NCI-H1930 (cell line): ENCODE measurements around the gene ZC3H18.

Experiments used
- DNase-seq, 2 experiments: peaks; one replicate each; lab custom pipeline; 2025; lab: John Stamatoyannopoulos, UW

ZC3H18 gene

GRCh38 chr16:88581033-88581432 is 10.8 kb downstream of the ZC3H18 start:
- DNase-seq: no peak

GRCh38 chr16:88582912-88583575 is 12.8 kb downstream of the ZC3H18 start:
- DNase-seq: no peak

GRCh38 chr16:88584676-88585075 is 14.5 kb downstream of the ZC3H18 start:
- DNase-seq: no peak

- no peak for DNase-seq
Measured at GRCh38 chr16:88585269-88585668, 15.1 kb downstream of the ZC3H18 start.

GRCh38 chr16:88585927-88586581 is 15.9 kb downstream of the ZC3H18 start:
- no peak for DNase-seq

DNA sequence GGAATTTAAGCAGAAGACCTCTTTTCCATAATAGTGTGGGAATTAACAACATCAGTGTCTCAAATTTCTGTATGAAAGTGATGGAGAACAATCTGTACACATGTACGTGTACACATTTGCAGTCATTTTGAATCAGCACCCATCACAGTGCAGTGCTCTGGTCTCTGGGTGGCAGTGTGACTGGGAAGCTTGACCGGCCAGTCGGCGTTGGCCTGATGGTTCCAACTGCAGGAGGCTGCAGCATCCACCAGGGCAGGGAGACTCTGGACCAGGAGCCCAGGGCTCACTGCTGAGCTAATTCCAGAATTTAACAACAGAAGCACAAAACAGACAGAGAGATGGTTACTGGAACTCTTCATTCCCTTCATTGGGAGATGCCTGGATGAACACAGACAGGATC is 17.9 kb downstream of the ZC3H18 start:
- DNase-seq: no peak

DNA sequence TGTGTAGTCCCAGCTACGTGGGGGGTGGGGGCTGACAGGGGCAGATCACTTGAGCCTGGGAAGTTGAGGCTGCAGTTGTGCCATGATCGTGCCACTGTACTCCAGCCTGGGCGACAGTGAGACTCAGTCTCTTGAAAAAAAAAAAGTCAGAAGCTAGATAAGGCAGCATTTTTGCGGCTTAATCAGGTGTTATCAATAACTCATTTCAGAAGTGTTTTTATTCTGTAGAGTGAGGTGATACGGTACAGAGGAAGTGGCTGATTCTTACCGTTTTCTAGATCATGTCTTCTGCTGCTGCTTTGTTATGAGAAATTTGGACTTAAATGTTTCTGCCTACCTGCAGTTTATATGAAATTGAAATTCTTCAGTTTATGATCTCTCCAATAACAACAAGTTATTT is 18.6 kb downstream of the ZC3H18 start:
- DNase-seq: no peak

- no peak for DNase-seq
Measured at GRCh38 chr16:88589441-88589840, 19.2 kb downstream of the ZC3H18 start.

GRCh38 chr16:88591577-88592021 is 21.4 kb downstream of the ZC3H18 start:
- DNase-seq: no peak

DNA sequence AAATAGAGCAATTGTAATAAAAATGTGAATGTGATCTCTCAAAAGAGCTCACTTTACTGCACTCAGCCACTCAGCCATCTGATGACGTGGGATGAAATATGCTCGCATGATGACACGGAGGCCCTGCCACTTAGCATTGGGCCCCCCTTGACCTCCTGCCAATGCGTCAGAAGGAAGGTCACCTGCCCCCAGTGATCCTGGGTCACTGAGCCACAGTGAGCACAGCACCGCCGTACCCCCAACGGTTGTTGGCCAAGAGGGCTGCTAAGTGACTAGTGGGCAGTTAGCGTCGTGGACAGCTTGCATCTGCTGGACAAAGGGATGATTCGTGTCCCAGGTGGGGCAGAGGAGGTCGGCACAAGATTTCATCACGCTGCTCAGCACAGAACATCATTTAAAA is 22.9 kb downstream of the ZC3H18 start:
- DNase-seq: no peak

- DNase-seq: no peak
Measured at GRCh38 chr16:88593489-88593888, 23.3 kb downstream of the ZC3H18 start.

DNA sequence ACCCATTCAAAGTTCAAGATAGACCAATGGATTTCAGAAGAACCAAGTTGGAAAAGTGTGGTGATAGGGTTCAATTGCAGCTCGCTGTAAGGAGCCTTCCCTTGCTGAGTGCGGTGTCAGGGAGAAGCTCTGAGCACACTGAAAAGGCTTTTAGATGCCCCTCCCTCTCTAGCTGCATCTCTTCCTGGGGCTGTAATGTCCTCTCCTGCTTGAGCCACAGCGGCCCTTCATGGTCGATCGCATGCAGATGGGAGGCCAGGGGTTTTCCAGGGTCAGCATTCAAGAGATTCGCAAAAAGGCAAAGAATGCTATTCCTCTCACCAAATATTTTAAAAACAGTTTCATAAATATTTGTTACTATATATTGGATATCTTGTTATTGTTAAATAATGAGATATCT is 23.7 kb downstream of the ZC3H18 start:
- DNase-seq: no peak

GRCh38 chr16:88595101-88595500 is 24.9 kb downstream of the ZC3H18 start:
- DNase-seq: no peak

GRCh38 chr16:88595921-88596320 is 25.7 kb downstream of the ZC3H18 start:
- DNase-seq: no peak

DNA sequence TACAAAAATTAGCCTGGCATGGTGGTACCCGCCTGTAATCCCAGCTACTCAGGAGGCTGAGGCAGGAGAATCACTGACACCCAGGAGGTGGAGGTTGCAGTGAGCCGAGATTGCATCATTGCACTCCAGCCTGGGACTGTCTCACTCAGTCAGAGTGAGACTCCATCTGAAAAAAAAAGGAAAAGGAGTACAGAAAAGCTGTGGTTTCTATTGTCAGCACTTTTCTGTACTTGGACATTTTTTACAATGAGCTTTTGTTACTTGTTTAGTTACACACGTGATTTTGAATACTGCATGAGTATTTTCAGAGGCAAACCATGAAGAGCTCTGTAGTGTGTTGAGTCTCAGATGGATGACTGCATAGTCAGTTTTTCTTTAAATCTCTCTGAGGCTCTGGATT is 26.3 kb downstream of the ZC3H18 start:
- no peak for DNase-seq

DNA sequence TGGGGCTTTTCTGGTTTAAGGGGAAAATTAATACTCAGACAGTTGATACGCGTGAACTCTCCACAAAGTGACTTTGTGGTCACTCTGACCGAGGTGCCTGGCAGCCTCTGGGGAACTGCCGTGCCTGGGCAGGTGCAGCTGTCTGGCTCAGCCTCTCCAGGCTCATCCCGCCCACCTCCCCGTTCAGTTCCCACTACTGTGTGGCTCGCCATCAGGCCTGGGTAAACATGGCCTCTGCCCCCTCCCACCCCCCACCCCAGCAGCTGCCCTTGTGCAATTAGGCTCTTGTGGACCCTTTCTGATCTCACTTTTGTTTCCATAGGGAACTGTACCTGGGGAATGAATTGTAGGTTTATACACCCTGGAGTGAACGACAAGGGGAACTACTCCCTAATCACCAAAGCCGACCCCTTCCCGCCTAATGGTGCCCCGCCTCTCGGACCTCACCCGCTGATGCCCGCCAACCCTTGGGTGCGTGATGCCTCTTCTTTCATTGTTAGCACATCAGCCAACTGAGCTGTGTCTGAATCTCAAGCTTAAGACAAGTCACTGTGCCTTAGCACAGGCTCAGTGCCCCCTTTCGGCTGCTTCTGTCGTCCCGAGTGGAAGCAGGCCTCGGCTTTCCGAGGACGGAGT is 27.8 kb downstream of the ZC3H18 start:
- no peak for DNase-seq

DNA sequence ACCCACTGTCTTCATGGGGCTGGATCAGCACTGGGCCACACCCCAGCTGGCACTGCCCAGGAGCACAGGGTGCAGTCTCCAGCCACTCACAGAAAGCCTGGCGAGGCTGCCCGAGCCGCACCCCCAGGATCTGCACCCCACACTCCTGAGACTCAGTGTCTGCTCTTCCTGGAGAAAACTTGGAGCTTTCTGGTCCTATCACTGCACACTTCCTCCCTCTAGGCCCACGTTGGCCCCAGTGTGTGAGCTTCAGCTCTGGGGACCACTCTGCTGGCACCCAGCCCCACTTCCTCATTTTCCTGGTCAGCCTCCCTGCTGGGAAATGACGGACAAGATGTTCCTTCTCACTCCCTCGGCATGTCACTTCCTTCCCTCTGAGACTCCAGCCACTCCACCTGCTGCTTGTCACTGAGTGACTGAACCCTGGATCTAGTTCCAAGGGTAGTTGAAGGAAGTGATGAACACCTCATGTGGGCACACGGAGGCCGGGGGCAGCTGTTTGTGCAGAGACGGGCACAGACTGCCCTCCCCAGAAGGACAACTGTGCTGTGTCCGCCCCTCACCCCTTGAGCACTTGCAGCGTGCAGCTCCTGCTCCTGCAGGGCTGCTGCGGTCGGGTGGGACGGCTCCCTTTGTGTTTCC is 29.0 kb downstream of the ZC3H18 start:
- no peak for DNase-seq

- DNase-seq: no peak
Measured at GRCh38 chr16:88599825-88600538, 29.8 kb downstream of the ZC3H18 start.

GRCh38 chr16:88600539-88600896 is 30.3 kb downstream of the ZC3H18 start:
- DNase-seq: no peak

- DNase-seq: no peak
Measured at GRCh38 chr16:88601313-88602036, 31.3 kb downstream of the ZC3H18 start.

- DNase-seq: no peak
Measured at GRCh38 chr16:88602091-88602490, 31.9 kb downstream of the ZC3H18 start.
